ENCODE data around the gene GNG2.

Gene GNG2

DNA sequence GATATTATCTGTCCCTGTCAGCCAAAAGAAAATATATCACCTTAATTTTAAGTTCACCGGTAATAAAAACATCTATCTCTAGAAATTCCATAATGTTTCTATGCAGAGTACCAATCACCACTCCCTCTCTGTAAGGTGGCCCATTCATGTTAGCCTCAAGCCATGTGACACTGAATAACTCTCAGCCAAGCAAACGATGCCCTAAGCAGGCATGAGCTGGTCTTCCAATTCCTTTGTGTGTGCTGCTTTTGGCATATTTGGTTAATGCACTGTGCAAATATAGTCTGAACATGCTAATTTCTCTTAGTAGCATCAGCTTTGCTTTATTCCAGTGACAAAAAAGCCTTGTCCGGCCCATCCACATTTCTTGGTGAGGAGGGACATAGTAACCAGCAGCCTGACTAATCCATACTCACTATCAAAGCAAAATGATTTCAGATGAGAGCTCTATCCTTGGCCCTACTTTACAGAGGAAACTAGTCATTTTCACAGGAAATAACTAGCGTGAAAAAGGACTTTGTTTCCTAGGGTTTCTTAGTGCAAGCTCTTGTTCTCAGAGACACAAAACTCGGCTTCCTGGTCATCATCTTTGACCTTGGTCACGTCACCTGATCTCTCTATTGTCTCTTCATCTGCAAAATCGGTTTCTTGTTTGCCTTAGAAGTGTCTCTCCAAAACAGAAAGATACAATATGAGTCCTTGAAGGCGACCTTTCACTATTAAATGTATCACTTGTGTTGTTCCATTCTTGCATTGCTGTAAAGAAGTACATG lies 69.7 kb downstream of the GNG2 start:
- Mint-ChIP-seq H3K4me1 (ENCODE audit: low read depth) (peaks cover 69% of the 10 kb centered on the region), H3K27ac (peak overlapping the region; percentile 47), H3K36me3 (ENCODE audit: low read depth) (peaks cover 50% of the 10 kb centered on the region), H3K9me3 (peaks cover 8% of the 10 kb centered on the region), H3K27me3 (no peaks in the 10 kb centered on the region), H3K4me3 (no peak overlapping the region)

DNA sequence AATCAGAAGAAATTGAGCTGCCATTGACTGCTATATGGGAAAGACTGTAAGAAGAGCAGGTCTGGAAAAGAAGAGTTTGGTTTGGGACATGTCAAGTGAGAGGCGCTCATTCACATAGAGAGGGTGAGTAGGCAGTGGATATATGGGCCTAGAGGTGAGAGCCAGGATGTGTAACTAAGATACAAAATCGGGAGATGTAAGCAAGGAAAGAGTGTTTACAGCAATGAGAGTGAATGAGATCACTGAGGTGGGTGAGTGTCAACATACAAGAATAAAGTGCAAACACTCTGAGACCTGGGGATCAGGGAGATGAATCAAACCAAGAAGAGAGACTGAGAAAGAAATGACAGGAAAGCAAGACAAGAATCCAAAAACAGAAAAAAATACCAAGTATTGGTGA lies 70.9 kb downstream of the GNG2 start:
- H3K36me3 Mint-ChIP-seq (ENCODE audit: low read depth), result peaks cover 47% of the 10 kb centered on the region
- peak overlapping the region; percentile 47 for H3K27ac Mint-ChIP-seq
- H3K4me1 Mint-ChIP-seq (ENCODE audit: low read depth), result peaks cover 69% of the 10 kb centered on the region
- H3K9me3 Mint-ChIP-seq, result peaks cover 8% of the 10 kb centered on the region
- no peak overlapping the region for H3K4me3 Mint-ChIP-seq
- H3K27me3 Mint-ChIP-seq, result no peaks in the 10 kb centered on the region

DNA sequence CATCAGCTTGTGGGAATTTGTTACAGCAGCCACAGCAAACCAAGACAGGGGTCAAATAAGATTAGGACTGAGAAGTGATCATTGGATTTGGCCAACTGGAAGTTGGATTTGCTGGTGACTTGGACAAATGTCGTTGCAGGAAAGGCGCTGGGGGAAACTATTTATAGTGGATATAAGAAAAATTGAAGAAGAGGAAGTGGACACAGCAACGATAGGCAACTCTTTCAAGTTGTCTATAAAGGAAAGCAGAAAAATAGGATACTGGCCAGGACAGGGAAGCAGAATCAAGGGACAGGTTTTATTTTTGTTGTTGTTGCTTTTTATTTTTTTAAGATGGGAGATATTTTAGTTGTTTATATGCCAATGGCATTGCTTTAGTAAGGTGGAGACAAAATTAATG lies 72.8 kb downstream of the GNG2 start:
- Mint-ChIP-seq H3K27ac (no peak overlapping the region), H3K9me3 (peaks cover 8% of the 10 kb centered on the region), H3K36me3 (ENCODE audit: low read depth) (peaks cover 39% of the 10 kb centered on the region), H3K4me3 (no peak overlapping the region), H3K27me3 (no peaks in the 10 kb centered on the region), H3K4me1 (ENCODE audit: low read depth) (peaks cover 66% of the 10 kb centered on the region)

DNA sequence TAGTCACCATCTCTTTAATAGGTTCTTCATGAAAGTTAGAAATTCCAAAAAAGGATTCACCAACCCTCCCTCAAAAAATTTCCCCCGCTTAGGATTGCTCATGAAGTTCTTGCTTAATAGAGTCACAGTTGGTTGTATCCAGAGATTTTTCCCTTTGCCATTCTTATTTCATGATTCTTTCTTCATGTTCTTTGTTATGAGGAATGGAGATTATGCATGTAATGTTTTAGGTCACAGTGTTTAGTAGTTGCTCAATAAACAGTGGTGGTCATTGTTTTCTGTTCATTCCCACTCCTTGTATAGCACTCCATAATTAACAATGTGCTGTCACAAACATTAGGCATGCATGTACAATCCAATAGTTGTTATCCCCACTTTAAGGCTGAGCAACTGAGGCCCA lies 77.7 kb downstream of the GNG2 start:
- peaks cover 59% of the 10 kb centered on the region for H3K4me1 Mint-ChIP-seq (ENCODE audit: low read depth)
- peaks cover 5% of the 10 kb centered on the region for H3K9me3 Mint-ChIP-seq
- no peaks in the 10 kb centered on the region for H3K27me3 Mint-ChIP-seq
- H3K4me3 Mint-ChIP-seq, result no peak overlapping the region
- peaks cover 45% of the 10 kb centered on the region for H3K36me3 Mint-ChIP-seq (ENCODE audit: low read depth)
- peak overlapping the region; percentile 43 for H3K27ac Mint-ChIP-seq

DNA sequence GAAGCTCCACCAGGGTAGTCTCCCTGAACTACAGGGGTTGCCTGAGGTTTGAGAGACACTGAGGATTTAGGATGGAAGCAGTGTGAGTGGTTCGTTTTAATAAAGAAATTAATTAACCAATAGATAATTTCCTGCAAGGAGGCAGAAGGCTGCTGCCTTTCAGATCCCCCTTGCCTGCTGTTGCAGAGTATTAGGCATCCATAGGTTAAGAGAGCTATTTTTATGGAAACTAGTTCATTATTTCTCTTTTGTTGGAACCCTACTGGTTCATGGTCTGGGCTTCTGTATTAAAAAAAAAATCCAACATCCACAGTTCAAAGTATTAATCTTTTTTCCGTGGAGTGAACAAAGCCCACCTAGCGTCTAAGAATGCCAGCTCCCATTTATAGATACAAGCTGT lies 78.4 kb downstream of the GNG2 start:
- Mint-ChIP-seq H3K4me1 (ENCODE audit: low read depth) (peaks cover 57% of the 10 kb centered on the region), H3K36me3 (ENCODE audit: low read depth) (peaks cover 45% of the 10 kb centered on the region), H3K4me3 (no peak overlapping the region), H3K27me3 (no peaks in the 10 kb centered on the region), H3K27ac (no peak overlapping the region), H3K9me3 (peaks cover 5% of the 10 kb centered on the region)

DNA sequence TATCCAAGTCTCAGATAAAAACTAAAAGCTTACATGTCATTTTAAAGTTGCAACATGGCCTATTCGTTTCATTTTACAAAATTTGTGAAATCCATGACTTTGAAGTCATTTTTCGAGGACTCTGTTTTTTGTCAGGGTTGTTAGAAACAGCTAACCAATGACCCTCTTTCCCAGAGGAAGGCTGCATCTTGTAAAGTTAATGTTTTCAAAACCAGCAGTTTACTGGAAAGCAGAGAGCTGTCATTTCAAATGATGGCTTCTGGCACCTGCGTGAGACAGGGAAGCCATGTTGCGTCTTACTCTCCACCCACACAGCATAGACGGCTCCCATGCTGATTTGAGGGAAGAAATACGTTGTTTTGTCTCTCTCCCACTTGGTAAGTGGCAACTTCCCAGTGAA lies 78.8 kb downstream of the GNG2 start:
- peaks cover 56% of the 10 kb centered on the region for H3K4me1 Mint-ChIP-seq (ENCODE audit: low read depth)
- H3K9me3 Mint-ChIP-seq, result peaks cover 9% of the 10 kb centered on the region
- H3K36me3 Mint-ChIP-seq (ENCODE audit: low read depth), result peaks cover 46% of the 10 kb centered on the region
- no peak overlapping the region for H3K27ac Mint-ChIP-seq
- no peak overlapping the region for H3K4me3 Mint-ChIP-seq
- H3K27me3 Mint-ChIP-seq, result no peaks in the 10 kb centered on the region

DNA sequence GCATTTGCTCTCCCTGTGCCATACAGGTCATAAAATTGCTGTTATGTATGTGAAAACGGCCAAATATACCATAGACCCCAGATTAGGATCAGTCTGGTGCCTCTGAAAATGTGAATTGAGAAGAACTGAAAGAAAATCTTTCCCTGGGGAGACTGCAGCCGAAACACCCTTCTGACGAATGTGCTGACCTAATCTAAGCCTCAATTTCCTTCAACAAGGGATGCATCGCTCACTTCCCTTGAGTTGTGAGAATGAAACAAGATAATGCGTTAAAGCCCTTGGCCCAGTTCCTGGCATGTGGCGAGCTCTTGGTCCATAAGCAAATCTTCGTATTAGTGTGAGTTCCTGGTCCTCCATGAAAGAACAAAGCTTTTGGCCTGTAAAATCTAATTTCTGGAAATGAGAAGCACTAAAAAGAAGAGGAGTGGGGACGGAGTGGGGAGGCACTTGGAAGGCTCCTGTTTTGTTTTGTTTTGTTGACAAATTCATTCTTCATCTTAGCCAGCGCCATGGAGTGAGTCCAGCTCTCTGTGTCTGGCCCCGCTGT lies 79.4 kb downstream of the GNG2 start:
- no peaks in the 10 kb centered on the region for H3K27me3 Mint-ChIP-seq
- H3K36me3 Mint-ChIP-seq (ENCODE audit: low read depth), result peaks cover 47% of the 10 kb centered on the region
- H3K27ac Mint-ChIP-seq, result no peak overlapping the region
- H3K4me1 Mint-ChIP-seq (ENCODE audit: low read depth), result peaks cover 51% of the 10 kb centered on the region
- peaks cover 9% of the 10 kb centered on the region for H3K9me3 Mint-ChIP-seq
- H3K4me3 Mint-ChIP-seq, result no peak overlapping the region

DNA sequence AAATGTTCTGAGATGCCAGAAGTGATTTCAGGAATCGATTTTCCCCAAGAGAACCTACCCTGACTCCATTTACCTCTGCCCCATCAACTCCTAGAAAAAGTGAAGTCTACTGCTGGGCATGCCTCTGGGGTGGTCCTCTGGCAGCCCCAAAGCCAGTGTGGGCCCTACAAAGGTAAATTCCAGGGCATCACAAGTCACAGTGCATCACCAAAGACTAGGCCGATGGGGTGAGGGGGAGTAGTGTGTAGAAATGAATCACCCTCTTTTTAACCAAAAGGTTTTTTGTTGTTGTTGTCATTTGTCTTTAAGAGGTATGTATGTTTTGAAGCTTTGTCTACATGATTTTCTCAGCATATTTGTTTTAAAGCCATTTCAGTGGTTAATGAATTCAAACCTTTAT lies 82.6 kb downstream of the GNG2 start:
- Mint-ChIP-seq H3K4me1 (ENCODE audit: low read depth) (peaks cover 48% of the 10 kb centered on the region), H3K9me3 (peaks cover 22% of the 10 kb centered on the region), H3K27ac (no peak overlapping the region), H3K4me3 (no peak overlapping the region), H3K36me3 (ENCODE audit: low read depth) (peaks cover 73% of the 10 kb centered on the region), H3K27me3 (no peaks in the 10 kb centered on the region)

DNA sequence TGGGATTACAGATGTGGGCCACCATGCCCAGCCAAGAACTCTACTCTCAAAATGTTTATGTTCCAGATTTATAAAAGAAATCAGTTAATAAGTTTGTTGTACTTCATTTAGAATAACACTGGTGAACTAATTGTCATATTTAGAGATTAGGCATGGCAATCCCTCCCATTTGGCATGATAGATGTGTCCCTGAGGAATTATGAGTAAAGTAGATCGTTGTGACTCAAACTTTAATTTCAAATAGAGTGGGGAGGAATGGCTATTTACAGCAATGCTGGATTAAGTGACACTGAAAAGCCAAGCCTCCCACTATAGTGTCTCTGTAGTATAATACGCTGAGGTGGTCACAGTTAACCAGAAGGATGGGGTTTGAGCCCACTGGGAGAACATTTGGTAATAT lies 89.6 kb downstream of the GNG2 start:
- Mint-ChIP-seq H3K4me3 (no peak overlapping the region), H3K36me3 (ENCODE audit: low read depth) (peaks cover 78% of the 10 kb centered on the region), H3K27ac (no peak overlapping the region), H3K4me1 (ENCODE audit: low read depth) (peaks cover 4% of the 10 kb centered on the region), H3K9me3 (peaks cover 19% of the 10 kb centered on the region), H3K27me3 (no peaks in the 10 kb centered on the region)

DNA sequence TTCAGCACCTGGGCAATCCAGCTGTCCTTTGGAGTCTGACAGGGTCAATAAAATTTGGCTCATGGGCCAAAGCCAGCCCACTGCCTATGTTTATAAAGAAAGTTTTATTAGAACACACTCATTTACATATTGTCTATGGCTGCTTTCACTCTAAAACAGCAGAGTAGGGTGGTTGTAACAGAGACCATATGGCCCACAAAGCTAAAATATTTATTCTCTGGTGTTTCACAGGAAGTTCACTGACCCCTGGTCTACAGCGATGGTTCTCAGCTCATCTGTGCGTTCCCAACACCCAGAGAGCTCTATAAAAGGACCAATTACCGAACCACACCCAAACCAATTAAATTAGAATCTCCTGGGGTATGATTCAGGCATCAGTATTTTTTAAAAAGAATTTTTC lies 91.2 kb downstream of the GNG2 start:
- no peaks in the 10 kb centered on the region for H3K27me3 Mint-ChIP-seq
- H3K27ac Mint-ChIP-seq, result no peak overlapping the region
- no peak overlapping the region for H3K4me3 Mint-ChIP-seq
- peaks cover 75% of the 10 kb centered on the region for H3K36me3 Mint-ChIP-seq (ENCODE audit: low read depth)
- H3K4me1 Mint-ChIP-seq (ENCODE audit: low read depth), result peaks cover 4% of the 10 kb centered on the region
- peaks cover 14% of the 10 kb centered on the region for H3K9me3 Mint-ChIP-seq

DNA sequence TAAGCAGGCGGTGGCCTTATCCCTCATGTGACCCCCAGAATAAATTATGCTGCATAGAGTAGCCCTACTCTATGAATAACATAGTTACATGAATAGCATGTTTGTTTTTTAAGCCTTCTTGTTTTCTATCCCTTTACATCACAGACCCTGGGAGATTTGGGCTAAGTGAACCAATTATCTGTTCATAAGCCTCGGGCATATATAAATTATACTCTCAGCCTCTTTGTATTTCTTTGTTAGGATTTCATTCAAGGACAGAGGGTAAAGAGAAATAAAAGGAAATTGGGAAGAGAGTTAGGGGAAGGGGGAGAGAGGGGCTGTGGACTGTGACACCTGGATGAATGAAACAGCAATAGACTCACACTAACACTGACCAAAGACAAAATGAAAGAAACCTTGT lies 93.6 kb downstream of the GNG2 start:
- Mint-ChIP-seq H3K4me3 (no peak overlapping the region), H3K36me3 (ENCODE audit: low read depth) (peaks cover 88% of the 10 kb centered on the region), H3K27me3 (no peaks in the 10 kb centered on the region), H3K9me3 (peaks cover 18% of the 10 kb centered on the region), H3K4me1 (ENCODE audit: low read depth) (peaks cover 4% of the 10 kb centered on the region), H3K27ac (no peak overlapping the region)

DNA sequence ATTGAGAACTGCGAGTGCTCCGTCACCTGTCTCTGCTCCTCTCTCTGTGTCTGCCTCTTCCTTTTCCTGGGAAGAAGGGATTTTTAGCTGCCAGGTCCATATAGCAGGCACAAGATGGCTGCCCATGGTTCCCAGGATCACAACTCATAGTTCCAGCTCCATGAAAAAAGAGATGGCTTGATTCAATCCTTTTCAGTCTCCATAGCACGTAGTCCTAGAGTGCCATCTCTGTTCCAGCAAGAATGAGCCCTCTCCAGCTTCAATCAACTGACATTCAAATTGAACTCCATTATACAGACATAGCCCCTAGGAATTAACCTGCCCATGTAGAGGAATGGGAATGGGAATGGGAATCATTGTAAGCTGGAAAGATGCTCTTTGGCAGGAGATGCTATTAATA lies 94.2 kb downstream of the GNG2 start:
- H3K36me3 Mint-ChIP-seq (ENCODE audit: low read depth), result peaks cover 92% of the 10 kb centered on the region
- H3K27me3 Mint-ChIP-seq, result no peaks in the 10 kb centered on the region
- no peak overlapping the region for H3K27ac Mint-ChIP-seq
- peaks cover 4% of the 10 kb centered on the region for H3K4me1 Mint-ChIP-seq (ENCODE audit: low read depth)
- peaks cover 25% of the 10 kb centered on the region for H3K9me3 Mint-ChIP-seq
- H3K4me3 Mint-ChIP-seq, result no peak overlapping the region

DNA sequence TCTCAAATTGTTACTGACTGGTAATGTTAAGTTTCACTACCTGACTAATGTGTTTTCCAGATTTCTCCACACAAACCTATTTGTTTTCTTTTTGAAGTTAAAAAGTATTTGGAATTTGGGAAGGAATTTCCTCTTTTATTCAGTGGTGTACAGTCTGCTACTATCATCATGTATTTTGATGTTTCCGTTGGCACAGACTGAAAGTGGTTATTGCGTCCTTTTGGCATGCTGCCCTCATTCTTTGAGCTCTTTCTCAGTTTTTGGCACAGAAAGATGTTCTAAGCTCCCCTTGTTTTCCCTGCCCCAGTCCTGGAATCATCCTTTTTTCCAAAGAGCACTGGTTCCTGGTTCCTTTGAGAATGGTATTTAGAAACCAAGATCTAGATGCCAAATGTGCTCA lies 97.5 kb downstream of the GNG2 start:
- no peaks in the 10 kb centered on the region for H3K27me3 Mint-ChIP-seq
- H3K9me3 Mint-ChIP-seq, result peaks cover 32% of the 10 kb centered on the region
- H3K36me3 Mint-ChIP-seq (ENCODE audit: low read depth), result peaks cover 81% of the 10 kb centered on the region
- peaks cover 19% of the 10 kb centered on the region for H3K4me1 Mint-ChIP-seq (ENCODE audit: low read depth)
- H3K4me3 Mint-ChIP-seq, result no peak overlapping the region
- no peak overlapping the region for H3K27ac Mint-ChIP-seq

DNA sequence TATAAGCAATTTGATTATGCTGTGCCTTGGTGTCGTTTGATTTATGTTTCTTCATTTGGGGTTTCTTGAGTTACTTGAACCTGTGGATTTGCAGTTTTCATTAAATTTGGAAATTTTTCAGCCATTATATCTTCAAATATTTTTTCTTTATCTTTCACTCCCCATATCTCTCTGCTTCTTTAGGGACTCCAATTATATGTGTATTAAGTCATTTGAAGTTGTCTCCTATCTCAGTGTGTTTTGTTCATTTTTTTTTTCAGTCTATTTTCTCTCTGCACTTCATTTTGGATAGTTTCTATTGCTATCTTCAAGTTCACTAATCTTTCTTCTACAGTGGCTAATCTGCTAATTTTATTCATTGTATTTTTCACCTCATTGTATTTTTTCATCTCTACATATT lies 99.5 kb downstream of the GNG2 start:
- Mint-ChIP-seq H3K9me3 (peaks cover 32% of the 10 kb centered on the region), H3K36me3 (ENCODE audit: low read depth) (peaks cover 77% of the 10 kb centered on the region), H3K27me3 (no peaks in the 10 kb centered on the region), H3K4me1 (ENCODE audit: low read depth) (peaks cover 30% of the 10 kb centered on the region), H3K27ac (no peak overlapping the region), H3K4me3 (no peak overlapping the region)

DNA sequence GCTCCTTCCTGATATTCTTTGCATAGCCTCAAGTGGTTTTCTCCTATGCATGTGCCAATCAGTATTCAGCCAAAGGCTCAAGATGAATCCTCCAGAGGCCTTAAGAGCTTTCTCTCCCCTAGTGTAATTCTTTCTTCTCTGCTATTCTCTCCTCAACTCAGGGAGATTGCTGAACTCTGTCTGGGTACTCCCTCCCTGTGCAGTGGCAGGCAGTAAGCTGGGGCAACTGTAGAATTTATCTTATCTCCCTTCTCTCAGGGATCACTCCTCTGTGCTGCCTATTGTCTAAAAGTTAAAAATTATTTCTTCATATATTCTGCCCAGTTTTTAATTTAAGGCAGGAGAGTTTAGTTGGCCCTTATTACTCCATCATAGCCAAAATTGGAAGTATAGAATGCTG lies 100.5 kb downstream of the GNG2 start:
- H3K27ac Mint-ChIP-seq, result no peak overlapping the region

DNA sequence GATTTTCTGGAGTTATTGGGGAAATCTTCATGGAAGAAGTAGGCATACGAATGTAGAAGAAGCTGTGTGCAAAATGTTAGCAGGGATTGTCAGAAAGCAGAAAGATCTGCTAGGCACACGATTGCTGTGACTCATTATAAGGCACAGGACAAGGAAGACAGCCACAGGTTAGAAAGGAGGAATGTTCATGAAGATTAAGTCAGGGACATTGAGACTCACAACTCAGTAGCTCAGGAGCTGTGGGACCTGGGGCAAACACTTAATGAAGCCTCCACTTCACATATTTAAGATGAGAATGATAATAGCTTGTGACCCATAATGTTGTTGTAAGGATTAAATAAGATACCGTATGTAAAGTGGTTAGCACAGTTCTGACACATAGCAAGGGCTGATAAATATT lies 102.3 kb downstream of the GNG2 start:
- H3K4me3 Mint-ChIP-seq, result no peak overlapping the region
- H3K27ac Mint-ChIP-seq, result peak overlapping the region; percentile 58
- H3K9me3 Mint-ChIP-seq, result peaks cover 24% of the 10 kb centered on the region
- no peaks in the 10 kb centered on the region for H3K27me3 Mint-ChIP-seq
- peaks cover 52% of the 10 kb centered on the region for H3K36me3 Mint-ChIP-seq (ENCODE audit: low read depth)
- peaks cover 30% of the 10 kb centered on the region for H3K4me1 Mint-ChIP-seq (ENCODE audit: low read depth)

More for the DNA sequence above, 100.5 kb downstream of the GNG2 start:
- no peak overlapping the region for H3K4me3 Mint-ChIP-seq
- H3K4me1 Mint-ChIP-seq (ENCODE audit: low read depth), result peaks cover 30% of the 10 kb centered on the region
- peaks cover 71% of the 10 kb centered on the region for H3K36me3 Mint-ChIP-seq (ENCODE audit: low read depth)
- H3K9me3 Mint-ChIP-seq, result peaks cover 32% of the 10 kb centered on the region
- H3K27me3 Mint-ChIP-seq, result no peaks in the 10 kb centered on the region

Data from stimulated activated naive CD8-positive, alpha-beta T cell treated with anti-CD3 and anti-CD28 coated beads, Interleukin-15, Interleukin-2, amounts not matched to agents 100 ng/mL and 50 ng/mL, for 24 hours (primary cell).